ENCODE results near the gene SGCG. TPM values are rescaled to one million over a fixed set of nuclear protein-coding genes. Genes with fewer than 3 reads are reported as not detected.
"Not testable (repeated sequence)": the region's sequence is repeated elsewhere in the genome, so short reads cannot be mapped to it uniquely, and the experiment has no call there.

The SGCG gene
- total and polyA plus RNA-seq, 10 of the 15 experiments (the other 5 are each of a cell fraction or from before 2014, with no cell fraction given) = not detected

DNA sequence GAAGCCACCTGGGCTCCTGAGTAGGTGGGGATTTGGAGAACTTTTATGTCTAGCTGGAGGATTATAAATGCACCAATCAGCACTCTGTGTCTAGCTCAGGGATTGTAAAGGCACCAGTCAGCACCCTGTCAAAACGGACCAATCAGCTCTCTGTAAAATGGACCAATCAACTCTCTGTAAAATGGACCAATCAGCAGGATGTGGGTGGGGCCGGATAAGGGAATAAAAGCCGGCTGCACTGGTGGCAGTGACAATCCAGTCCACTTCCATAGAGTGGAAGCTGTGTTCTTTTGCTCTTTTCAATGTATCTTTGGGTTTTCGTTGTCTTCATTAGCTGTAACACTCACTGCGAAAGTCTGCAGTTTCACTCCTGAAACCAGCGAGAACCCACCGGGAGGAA, 38.2 kb upstream of the SGCG start:
- 0 out of 2 replicates have a peak, but pooled peaks have one; percentile 39 for TF ChIP-seq NFYB (IDR thresholded peaks at IDR 0.05; ENCODE audit: insufficient read depth, low read depth, low read length)
- BruUV-seq (replicated peaks) = not testable (repeated sequence)
- 56% methylated on average over 7 of the region's 7 CpGs for WGBS (ENCODE audit: insufficient coverage, insufficient replicate concordance, low lambda C conversion rate, missing lambda C conversion rate)

DNA sequence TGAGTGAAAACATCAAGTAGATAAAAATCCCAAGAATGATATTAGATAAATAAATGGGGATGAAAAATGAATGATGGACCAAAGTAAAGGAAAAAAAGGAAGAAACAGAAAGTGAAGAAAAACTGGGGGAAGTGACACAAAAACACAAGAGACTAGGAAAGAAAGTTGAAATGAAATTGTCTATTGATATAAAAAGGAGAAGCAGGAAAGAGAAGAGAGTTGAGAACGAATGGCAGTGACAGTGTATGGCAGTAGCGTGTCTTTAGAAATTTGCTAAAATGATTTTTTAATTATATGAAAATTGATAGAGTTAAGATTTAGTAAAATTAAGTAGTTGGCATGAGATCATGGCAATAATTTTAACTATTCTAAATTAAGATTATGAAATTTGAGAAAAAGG, 36.3 kb upstream of the SGCG start:
- no TSS peak for BruUV-seq (replicated peaks)
- no peak overlapping the region for H3K27ac ChIP-seq (ENCODE audit: control insufficient read depth, insufficient read depth)
- no peaks in the 10 kb centered on the region for H3K27me3 ChIP-seq (replicated peaks in 1 of 2; ENCODE audit: control insufficient read depth in 2 of 2, insufficient read depth in 2 of 2, low read length in 1 of 2)
- H2AFZ ChIP-seq (ENCODE audit: control insufficient read depth, low read depth, low read length) = no peak overlapping the region
- H3K36me3 ChIP-seq (ENCODE audit: control insufficient read depth in 2 of 2, insufficient read depth in 2 of 2, low read length in 1 of 2) = no peaks in the 10 kb centered on the region
- FAIRE-seq (no peak), ATAC-seq (no peak), DNase-seq (ENCODE audit: low read depth, low spot score) (no peak)
- H3K9ac ChIP-seq (ENCODE audit: control insufficient read depth, insufficient read depth, low read length) = no peak overlapping the region
- H3K79me2 ChIP-seq (ENCODE audit: control insufficient read depth, insufficient read depth, low read length) = no peaks in the 10 kb centered on the region
- no peaks in the 10 kb centered on the region for H4K20me1 ChIP-seq (ENCODE audit: control insufficient read depth, insufficient read depth)
- POLR2A ChIA-PET = no interaction called here
- no peak overlapping the region for H3K4me2 ChIP-seq (ENCODE audit: control insufficient read depth, insufficient read depth)
- RAD21 ChIA-PET (ENCODE audit: unreplicated experiment) = no interaction called here
- CTCF ChIA-PET = no interaction called here
- intact Hi-C loops (cut with micrococcal nuclease; ENCODE audit: unreplicated experiment) = no loop called here
- WGBS (ENCODE audit: insufficient coverage, insufficient replicate concordance, low lambda C conversion rate, missing lambda C conversion rate) = 38% methylated on average over 2 of the region's 2 CpGs
- H3K9me3 ChIP-seq (replicated peaks; ENCODE audit: control insufficient read depth, insufficient read depth, low read length) = no peaks in the 10 kb centered on the region
- SMC1A ChIA-PET (ENCODE audit: uncharacterized antibody, unreplicated experiment) = no interaction called here
- in situ Hi-C loops (cut with MboI) = no loop called here
- H3K4me1 ChIP-seq (ENCODE audit: control insufficient read depth, insufficient read depth, low read length) = no peaks in the 10 kb centered on the region
- no peak overlapping the region for H3K4me3 ChIP-seq
- TF ChIP-seq, protein P1, sequence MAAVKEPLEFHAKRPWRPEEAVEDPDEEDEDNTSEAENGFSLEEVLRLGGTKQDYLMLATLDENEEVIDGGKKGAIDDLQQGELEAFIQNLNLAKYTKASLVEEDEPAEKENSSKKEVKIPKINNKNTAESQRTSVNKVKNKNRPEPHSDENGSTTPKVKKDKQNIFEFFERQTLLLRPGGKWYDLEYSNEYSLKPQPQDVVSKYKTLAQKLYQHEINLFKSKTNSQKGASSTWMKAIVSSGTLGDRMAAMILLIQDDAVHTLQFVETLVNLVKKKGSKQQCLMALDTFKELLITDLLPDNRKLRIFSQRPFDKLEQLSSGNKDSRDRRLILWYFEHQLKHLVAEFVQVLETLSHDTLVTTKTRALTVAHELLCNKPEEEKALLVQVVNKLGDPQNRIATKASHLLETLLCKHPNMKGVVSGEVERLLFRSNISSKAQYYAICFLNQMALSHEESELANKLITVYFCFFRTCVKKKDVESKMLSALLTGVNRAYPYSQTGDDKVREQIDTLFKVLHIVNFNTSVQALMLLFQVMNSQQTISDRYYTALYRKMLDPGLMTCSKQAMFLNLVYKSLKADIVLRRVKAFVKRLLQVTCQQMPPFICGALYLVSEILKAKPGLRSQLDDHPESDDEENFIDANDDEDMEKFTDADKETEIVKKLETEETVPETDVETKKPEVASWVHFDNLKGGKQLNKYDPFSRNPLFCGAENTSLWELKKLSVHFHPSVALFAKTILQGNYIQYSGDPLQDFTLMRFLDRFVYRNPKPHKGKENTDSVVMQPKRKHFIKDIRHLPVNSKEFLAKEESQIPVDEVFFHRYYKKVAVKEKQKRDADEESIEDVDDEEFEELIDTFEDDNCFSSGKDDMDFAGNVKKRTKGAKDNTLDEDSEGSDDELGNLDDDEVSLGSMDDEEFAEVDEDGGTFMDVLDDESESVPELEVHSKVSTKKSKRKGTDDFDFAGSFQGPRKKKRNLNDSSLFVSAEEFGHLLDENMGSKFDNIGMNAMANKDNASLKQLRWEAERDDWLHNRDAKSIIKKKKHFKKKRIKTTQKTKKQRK (IDR thresholded peaks at IDR 0.05; ENCODE audit: low read depth, low read length) = no peak
- TF ChIP-seq BACH1 (IDR thresholded peaks at IDR 0.05; ENCODE audit: borderline replicate concordance) (no peak), CEBPB (IDR thresholded peaks at IDR 0.05; ENCODE audit: borderline replicate concordance in 1 of 2, low read depth in 2 of 2, low read length in 2 of 2) (no peak), CHD1 (IDR thresholded peaks at IDR 0.05; ENCODE audit: low read depth, low read length) (no peak), BHLHE40 (IDR thresholded peaks at IDR 0.05; ENCODE audit: borderline replicate concordance in 1 of 2, low read depth in 2 of 2, low read length in 1 of 2) (no peak), SMARCA5 (IDR thresholded peaks at IDR 0.05) (no peak), YY1 (IDR thresholded peaks at IDR 0.05; ENCODE audit: low read depth, low read length) (no peak)
- TF ChIP-seq, protein P2, sequence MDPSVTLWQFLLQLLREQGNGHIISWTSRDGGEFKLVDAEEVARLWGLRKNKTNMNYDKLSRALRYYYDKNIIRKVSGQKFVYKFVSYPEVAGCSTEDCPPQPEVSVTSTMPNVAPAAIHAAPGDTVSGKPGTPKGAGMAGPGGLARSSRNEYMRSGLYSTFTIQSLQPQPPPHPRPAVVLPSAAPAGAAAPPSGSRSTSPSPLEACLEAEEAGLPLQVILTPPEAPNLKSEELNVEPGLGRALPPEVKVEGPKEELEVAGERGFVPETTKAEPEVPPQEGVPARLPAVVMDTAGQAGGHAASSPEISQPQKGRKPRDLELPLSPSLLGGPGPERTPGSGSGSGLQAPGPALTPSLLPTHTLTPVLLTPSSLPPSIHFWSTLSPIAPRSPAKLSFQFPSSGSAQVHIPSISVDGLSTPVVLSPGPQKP (IDR thresholded peaks at IDR 0.05; ENCODE audit: low read depth, low read length) = no peak
- TF ChIP-seq, protein P3, sequence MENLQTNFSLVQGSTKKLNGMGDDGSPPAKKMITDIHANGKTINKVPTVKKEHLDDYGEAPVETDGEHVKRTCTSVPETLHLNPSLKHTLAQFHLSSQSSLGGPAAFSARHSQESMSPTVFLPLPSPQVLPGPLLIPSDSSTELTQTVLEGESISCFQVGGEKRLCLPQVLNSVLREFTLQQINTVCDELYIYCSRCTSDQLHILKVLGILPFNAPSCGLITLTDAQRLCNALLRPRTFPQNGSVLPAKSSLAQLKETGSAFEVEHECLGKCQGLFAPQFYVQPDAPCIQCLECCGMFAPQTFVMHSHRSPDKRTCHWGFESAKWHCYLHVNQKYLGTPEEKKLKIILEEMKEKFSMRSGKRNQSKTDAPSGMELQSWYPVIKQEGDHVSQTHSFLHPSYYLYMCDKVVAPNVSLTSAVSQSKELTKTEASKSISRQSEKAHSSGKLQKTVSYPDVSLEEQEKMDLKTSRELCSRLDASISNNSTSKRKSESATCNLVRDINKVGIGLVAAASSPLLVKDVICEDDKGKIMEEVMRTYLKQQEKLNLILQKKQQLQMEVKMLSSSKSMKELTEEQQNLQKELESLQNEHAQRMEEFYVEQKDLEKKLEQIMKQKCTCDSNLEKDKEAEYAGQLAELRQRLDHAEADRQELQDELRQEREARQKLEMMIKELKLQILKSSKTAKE (IDR thresholded peaks at IDR 0.05; ENCODE audit: low read depth, poor library complexity, severe bottlenecking) = no peak

More for the DNA sequence above, 38.2 kb upstream of the SGCG start:
- H3K27ac ChIP-seq (ENCODE audit: control insufficient read depth, insufficient read depth); ATAC-seq; H3K4me3 ChIP-seq; H4K20me1 ChIP-seq (ENCODE audit: control insufficient read depth, insufficient read depth); in situ Hi-C loops (cut with MboI); DNase-seq (ENCODE audit: low read depth, low spot score); intact Hi-C loops (cut with micrococcal nuclease; ENCODE audit: unreplicated experiment); H2AFZ ChIP-seq (ENCODE audit: control insufficient read depth, low read depth, low read length); SMC1A ChIA-PET (ENCODE audit: uncharacterized antibody, unreplicated experiment); H3K79me2 ChIP-seq (ENCODE audit: control insufficient read depth, insufficient read depth, low read length); FAIRE-seq; H3K27me3 ChIP-seq (replicated peaks in 1 of 2; ENCODE audit: control insufficient read depth in 2 of 2, insufficient read depth in 2 of 2, low read length in 1 of 2); H3K4me2 ChIP-seq (ENCODE audit: control insufficient read depth, insufficient read depth); H3K9me3 ChIP-seq (replicated peaks; ENCODE audit: control insufficient read depth, insufficient read depth, low read length); POLR2A ChIA-PET; RAD21 ChIA-PET (ENCODE audit: unreplicated experiment); H3K36me3 ChIP-seq (ENCODE audit: control insufficient read depth in 2 of 2, insufficient read depth in 2 of 2, low read length in 1 of 2); CTCF ChIA-PET; H3K4me1 ChIP-seq (ENCODE audit: control insufficient read depth, insufficient read depth, low read length); H3K9ac ChIP-seq (ENCODE audit: control insufficient read depth, insufficient read depth, low read length): not testable (repeated sequence)

Data from GM12878 (cell line).